Measurements from ENCODE around the gene ARHGAP9. TPM values are rescaled to one million over a fixed set of nuclear protein-coding genes. Genes with fewer than 3 reads are reported as not detected.

ARHGAP9 gene
- total RNA-seq, 4 donors from 2014 or later, result 5.2 to 40.5 (median 11.6) TPM

DNA sequence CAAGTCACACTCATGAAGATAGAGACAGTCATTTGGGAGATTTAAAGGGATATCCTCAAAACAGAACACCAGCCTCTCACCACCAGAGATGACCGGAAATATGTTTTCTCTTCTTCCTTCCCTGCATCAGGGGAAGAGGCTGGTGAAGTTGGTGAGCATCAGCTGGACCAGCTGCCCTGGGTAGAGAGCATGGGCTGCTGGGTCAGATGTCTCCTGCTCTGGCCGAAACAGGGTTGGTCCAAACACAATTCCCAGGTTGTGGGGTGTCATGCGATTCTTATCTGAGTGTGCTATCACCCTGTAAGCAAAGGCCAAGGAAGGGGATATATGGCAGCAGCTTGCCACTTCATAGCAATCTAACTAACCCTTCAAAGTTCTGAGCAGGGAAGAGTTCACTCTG, 7.3 kb downstream of the ARHGAP9 start:
- no peak overlapping the region for H3K27ac ChIP-seq
- TF ChIP-seq, protein P1, sequence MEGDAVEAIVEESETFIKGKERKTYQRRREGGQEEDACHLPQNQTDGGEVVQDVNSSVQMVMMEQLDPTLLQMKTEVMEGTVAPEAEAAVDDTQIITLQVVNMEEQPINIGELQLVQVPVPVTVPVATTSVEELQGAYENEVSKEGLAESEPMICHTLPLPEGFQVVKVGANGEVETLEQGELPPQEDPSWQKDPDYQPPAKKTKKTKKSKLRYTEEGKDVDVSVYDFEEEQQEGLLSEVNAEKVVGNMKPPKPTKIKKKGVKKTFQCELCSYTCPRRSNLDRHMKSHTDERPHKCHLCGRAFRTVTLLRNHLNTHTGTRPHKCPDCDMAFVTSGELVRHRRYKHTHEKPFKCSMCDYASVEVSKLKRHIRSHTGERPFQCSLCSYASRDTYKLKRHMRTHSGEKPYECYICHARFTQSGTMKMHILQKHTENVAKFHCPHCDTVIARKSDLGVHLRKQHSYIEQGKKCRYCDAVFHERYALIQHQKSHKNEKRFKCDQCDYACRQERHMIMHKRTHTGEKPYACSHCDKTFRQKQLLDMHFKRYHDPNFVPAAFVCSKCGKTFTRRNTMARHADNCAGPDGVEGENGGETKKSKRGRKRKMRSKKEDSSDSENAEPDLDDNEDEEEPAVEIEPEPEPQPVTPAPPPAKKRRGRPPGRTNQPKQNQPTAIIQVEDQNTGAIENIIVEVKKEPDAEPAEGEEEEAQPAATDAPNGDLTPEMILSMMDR (IDR thresholded peaks at IDR 0.05), result no peak
- TF ChIP-seq EP300 (IDR thresholded peaks at IDR 0.05) (no peak), POLR2A (IDR thresholded peaks at IDR 0.05) (no peak)
- peaks cover 3 to 54% of the 10 kb centered on the region in 2 donors for H3K27me3 ChIP-seq
- no peaks in the 10 kb centered on the region for H3K9me3 ChIP-seq
- no peak overlapping the region for H3K4me3 ChIP-seq
- 79 to 85% methylated on average over 3 of the region's 3 CpGs for WGBS, 2 donors
- peaks cover 0 to 22% (median 0%) of the 10 kb centered on the region in 3 donors for H3K36me3 ChIP-seq
- peaks cover 0 to 17% (median 13%) of the 10 kb centered on the region in 4 donors for H3K4me1 ChIP-seq
- no peak for DNase-seq (ENCODE audit: low spot score in 2 of 2)

DNA sequence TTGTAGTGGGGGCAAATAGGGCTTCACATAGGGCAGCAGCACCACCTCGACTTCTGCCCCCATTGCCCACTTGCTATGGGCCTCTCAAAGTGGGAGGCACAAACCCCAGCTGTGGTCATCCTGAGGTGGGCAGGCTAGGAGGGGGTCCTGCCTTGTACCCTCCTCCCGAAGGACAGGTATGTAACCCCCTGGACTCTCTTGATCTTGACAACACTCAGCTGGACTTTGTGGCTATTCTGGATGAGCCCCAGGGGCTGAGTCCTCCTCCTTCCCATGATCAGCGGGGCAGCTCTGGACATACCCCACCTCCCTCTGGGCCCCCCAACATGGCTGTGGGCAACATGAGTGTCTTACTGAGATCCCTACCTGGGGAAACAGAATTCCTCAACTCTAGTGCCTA, 8.0 kb downstream of the ARHGAP9 start:
- no peak overlapping the region for H3K4me3 ChIP-seq
- 86 to 94% methylated on average over 3 of the region's 3 CpGs for WGBS, 2 donors
- no peaks in the 10 kb centered on the region for H3K9me3 ChIP-seq
- H3K4me1 ChIP-seq, result peaks cover 0 to 17% (median 13%) of the 10 kb centered on the region in 4 donors
- H3K27me3 ChIP-seq, result peaks cover 3 to 47% of the 10 kb centered on the region in 2 donors
- peaks cover 0 to 27% (median 0%) of the 10 kb centered on the region in 3 donors for H3K36me3 ChIP-seq
- no peak overlapping the region for H3K27ac ChIP-seq
- TF ChIP-seq, protein P1 (IDR thresholded peaks at IDR 0.05), result no peak
- TF ChIP-seq POLR2A (IDR thresholded peaks at IDR 0.05) (no peak), EP300 (IDR thresholded peaks at IDR 0.05) (no peak)
- DNase-seq (ENCODE audit: low spot score in 2 of 2), result no peak

DNA sequence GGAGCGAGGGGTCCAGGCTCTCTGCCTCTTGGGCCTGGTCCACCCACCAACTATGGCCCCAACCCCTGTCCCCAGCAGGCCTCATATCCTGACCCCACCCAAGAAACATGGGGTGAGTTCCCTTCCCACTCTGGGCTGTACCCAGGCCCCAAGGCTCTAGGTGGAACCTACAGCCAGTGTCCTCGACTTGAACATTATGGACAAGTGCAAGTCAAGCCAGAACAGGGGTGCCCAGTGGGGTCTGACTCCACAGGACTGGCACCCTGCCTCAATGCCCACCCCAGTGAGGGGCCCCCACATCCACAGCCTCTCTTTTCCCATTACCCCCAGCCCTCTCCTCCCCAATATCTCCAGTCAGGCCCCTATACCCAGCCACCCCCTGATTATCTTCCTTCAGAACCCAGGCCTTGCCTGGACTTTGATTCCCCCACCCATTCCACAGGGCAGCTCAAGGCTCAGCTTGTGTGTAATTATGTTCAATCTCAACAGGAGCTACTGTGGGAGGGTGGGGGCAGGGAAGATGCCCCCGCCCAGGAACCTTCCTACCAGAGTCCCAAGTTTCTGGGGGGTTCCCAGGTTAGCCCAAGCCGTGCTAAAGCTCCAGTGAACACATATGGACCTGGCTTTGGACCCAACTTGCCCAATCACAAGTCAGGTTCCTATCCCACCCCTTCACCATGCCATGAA, 8.6 kb downstream of the ARHGAP9 start:
- Histone ChIP-seq H3K9me3 (no peaks in the 10 kb centered on the region), H3K27ac (no peak overlapping the region), H3K27me3 (peaks cover 3 to 42% of the 10 kb centered on the region in 2 donors), H3K4me1 (peaks cover 0 to 13% (median 11%) of the 10 kb centered on the region in 4 donors), H3K36me3 (peaks cover 0 to 27% (median 0%) of the 10 kb centered on the region in 3 donors), H3K4me3 (no peak overlapping the region)
- TF ChIP-seq EP300 (IDR thresholded peaks at IDR 0.05) (no peak), POLR2A (IDR thresholded peaks at IDR 0.05) (no peak)
- TF ChIP-seq, protein P1 (IDR thresholded peaks at IDR 0.05), result no peak
- DNase-seq (ENCODE audit: low spot score in 2 of 2), result no peak
- 80 to 85% methylated on average over 4 of the region's 4 CpGs for WGBS, 2 donors

DNA sequence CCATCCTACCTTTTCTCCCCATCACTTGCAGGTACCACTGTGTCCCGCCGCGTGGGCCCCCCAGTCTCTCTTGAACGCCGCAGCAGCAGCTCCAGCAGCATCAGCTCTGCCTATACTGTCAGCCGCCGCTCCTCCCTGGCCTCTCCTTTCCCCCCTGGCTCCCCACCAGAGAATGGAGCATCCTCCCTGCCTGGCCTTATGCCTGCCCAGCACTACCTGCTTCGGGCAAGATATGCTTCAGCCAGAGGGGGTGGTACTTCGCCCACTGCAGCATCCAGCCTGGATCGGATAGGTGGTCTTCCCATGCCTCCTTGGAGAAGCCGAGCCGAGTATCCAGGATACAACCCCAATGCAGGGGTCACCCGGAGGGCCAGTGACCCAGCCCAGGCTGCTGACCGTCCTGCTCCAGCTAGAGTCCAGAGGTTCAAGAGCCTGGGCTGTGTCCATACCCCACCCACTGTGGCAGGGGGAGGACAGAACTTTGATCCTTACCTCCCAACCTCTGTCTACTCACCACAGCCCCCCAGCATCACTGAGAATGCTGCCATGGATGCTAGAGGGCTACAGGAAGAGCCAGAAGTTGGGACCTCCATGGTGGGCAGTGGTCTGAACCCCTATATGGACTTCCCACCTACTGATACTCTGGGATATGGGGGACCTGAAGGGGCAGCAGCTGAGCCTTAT, 9.2 kb downstream of the ARHGAP9 start:
- Histone ChIP-seq H3K4me3 (no peak overlapping the region), H3K9me3 (no peaks in the 10 kb centered on the region), H3K27me3 (peaks cover 3 to 35% of the 10 kb centered on the region in 2 donors), H3K27ac (no peak overlapping the region), H3K4me1 (peaks cover 0 to 6% (median 4%) of the 10 kb centered on the region in 4 donors), H3K36me3 (peaks cover 0 to 31% (median 0%) of the 10 kb centered on the region in 3 donors)
- 90 to 92% methylated on average over 11 to 12 of the region's 14 CpGs for WGBS, 2 donors
- no peak for DNase-seq (ENCODE audit: low spot score in 2 of 2)
- TF ChIP-seq, protein P1 (IDR thresholded peaks at IDR 0.05), result no peak
- no peak for TF ChIP-seq EP300 (IDR thresholded peaks at IDR 0.05)
- TF ChIP-seq POLR2A (IDR thresholded peaks at IDR 0.05), result no peak

Data from tibial nerve (tissue), 4 donors.